GM19395 (cell line): ENCODE results near the gene HMCN1.
A peak's percentile ranks its signal among the peaks of the same experiment; 100 is the strongest.
"Not testable (repeated sequence)": the region's sequence is repeated elsewhere in the genome, so short reads cannot be mapped to it uniquely, and the experiment has no call there.

ENCODE experiments used
- ATAC-seq: cut with Tn5 transposase; IDR thresholded peaks from one replicate; pipeline ENCODE4 v1.9.1; 2021; ENCODE audit warnings: mild to moderate bottlenecking, moderate library complexity; ENCODE audit not compliant: unreplicated experiment

Gene HMCN1

DNA sequence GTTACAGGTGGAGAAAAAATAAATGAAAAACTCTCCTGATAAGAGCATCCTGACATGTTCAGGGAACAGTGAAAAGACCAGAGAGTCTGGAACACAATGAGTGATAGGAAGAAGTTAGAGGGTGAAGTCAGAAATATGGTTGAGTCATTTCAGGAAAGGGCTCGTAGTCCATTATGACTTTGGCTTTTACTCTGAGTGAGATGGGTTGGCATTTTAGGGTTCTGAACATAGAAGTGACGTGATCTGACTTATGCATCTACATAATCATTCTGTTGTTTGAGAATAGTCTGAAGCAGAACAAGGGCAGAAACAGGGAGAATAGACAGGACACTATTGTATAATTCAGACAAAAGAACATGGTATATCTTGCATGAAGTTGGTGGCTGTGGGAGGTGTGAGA lies 5.8 kb downstream of the HMCN1 start:
- ATAC-seq = peak; percentile 77

- no peak for ATAC-seq
These were observed 7.4 kb downstream of the HMCN1 start for GRCh38 chr1:185741551-185741950.

DNA sequence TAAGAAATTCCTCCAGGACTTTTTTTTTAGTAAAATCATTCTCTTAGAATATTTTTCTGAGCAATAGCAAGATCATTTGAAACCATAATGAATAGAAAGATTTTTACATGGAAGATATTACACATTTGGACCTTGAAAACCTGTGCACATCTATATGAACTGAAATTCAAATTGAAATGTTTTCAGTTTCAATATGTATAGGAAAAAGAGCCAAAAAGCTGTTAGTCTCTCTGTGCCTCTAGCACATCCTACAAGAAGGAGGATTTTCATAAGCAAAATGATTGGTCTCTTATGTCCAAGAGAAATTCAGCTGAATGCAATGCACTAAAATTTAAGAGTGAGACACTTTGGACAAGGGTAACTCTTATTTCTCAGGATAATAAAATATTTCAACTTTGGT lies 8.2 kb downstream of the HMCN1 start:
- no peak for ATAC-seq

DNA sequence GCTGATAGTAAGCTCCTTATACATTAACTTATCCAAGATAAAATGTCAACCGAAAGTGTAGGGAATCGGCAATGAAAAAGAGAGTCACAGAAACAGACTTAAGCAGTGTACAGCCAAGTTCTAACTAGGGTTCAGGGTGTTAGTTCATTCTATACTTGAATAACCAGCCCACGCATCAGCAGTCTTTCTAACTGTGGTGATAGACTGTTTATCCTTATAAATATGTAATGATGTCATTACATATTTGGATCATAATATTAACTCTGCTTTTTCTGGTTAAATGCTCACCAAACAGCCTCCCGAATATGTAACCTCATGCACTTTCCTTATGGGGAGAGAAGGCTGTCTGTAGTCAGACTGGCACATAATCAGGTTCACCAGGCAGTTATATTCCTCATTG lies 11.0 kb downstream of the HMCN1 start:
- ATAC-seq = no peak

- no peak for ATAC-seq
These were observed 24.9 kb downstream of the HMCN1 start for GRCh38 chr1:185759061-185759460.

- ATAC-seq = no peak
These were observed 27.6 kb downstream of the HMCN1 start for GRCh38 chr1:185761841-185762240.

DNA sequence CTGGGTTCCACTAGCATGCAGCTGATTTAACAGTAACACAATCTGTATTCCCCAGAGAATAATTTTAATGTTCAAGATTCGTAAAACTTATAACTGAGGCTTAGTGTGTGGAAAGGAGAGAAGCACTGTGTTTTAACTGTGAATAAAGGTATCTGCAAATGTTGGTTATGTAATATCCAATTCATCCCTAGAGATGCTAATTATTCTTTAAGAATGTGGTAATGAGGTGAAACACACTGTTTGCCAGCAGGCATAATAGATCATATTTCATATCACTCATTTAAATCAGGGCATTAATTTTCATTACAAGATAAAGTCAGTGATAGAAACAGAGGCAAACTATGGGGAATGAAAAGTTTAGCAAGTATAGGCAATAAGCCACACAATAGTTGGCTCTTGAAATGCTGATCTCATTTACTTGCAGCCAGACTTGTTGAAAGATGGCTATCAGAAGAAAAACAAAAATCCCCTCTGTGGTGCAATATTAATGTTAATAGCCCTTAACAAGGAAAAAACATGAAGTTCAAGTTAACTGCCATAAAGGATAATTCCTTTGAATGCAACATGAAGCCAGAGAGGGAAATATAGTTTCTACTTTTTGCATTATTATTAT lies 33.4 kb downstream of the HMCN1 start:
- ATAC-seq = no peak

DNA sequence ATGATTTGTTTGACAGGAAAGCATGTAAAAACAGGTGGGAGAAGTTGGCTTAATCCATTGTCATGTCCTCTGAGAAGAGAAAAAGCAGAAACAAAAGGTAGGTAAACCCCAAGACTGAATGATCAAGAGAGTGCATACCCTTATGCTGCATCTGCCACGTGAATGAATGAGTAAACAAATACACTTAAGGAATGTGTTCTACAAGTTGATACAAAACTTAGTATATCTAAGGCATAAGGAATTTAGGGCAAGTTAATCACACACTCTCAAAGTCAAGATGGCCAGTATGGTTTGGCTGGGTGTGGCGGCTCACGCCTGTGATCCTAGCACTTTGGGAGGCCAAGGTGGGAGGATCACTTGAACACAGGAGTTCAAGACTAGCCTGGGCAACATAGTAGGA lies 34.2 kb downstream of the HMCN1 start:
- ATAC-seq = no peak

DNA sequence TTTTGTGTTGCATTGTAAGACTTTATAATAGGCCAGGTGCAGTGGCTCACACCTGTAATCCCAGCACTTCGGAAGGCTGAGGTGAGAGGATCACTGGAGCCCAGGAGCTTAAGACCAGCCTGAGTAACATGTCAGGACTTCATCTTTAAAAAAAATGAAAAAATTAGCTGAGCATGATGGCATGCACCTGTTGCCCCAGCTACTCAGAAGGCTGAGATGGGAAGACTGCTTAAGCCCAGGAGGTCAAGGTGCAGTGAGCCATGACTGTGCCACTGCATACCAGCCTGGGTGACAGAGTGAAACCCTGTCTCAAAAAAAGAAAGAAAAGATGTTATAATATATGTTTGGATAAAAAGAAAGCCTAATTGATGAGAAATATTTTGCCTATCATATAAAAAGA lies 34.9 kb downstream of the HMCN1 start:
- ATAC-seq = no peak

DNA sequence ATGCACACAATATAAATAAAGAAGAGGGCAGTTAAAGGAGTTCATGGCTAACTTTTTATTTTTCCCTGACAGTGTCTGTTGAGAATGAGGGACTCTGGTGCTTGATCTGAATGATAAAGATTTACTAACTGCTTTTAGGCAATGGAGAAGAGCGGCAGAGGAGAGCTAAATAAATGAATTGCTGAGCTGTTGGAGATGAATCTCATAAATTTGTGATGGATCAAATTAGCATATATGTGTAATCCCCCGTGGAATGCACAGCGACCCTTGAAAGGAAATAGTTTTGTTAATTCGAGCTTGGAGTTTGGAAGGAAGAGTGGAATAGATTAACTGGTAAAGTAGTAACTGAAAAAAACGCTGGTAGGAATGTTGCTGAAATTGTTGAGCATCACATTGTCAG lies 40.2 kb downstream of the HMCN1 start:
- ATAC-seq = no peak

GRCh38 chr1:185775501-185775900 lies 41.3 kb downstream of the HMCN1 start:
- ATAC-seq = no peak

DNA sequence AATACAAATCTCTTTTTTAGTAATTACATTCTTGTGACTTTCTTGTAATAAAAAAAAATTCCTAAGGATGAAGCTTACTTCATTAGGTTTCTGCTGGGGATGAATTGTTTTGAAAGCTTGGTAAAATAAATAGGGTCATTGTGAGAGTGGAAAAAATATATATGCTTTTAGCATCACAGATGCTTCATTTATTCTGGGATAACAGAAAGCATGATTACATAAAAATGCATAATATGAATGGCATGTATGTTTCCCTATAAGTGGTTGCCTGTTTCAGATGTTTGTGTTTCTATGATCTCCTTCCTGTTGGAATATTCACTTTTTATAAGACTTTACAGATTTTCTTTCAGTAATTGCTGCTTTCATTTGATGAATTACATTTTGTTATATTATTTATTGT lies 42.3 kb downstream of the HMCN1 start:
- ATAC-seq = no peak

DNA sequence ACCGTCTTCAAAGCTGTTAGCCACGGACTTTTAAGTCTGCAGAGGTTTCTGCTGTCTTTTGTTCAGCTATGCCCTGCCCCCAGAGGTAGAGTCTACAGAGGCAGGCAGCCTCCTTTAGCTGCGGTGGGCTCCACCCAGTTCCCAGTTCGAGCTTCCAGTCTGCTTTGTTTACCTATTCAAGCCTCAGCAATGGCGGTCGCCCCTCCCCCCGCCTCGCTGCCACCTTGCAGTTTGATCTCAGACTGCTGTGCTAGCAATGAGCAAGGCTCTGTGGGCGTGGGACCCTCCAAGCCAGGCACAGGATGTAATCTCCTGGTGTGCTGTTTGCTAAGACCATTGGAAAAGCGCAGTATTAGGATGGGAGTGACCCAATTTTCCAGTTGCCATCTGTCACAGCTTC lies 49.7 kb downstream of the HMCN1 start:
- not testable (repeated sequence) for ATAC-seq

DNA sequence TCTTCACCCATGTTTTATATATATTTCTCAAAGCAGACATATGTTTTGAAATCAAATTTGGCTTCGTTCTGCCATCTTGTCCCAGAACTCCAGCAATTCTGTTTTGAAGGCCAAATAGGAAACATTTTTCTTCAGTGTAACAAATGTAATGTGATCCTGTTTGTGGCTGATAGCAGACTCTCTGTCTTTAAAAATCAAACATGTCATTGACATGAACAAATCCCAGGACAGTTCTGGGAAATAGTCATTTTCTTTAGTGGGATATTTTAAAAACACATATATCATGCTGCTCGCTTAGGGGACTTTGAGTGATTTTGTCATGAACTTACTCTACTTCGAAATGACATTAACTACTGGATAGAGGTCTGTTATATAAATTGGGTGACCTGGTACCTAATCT lies 51.4 kb downstream of the HMCN1 start:
- no peak for ATAC-seq

DNA sequence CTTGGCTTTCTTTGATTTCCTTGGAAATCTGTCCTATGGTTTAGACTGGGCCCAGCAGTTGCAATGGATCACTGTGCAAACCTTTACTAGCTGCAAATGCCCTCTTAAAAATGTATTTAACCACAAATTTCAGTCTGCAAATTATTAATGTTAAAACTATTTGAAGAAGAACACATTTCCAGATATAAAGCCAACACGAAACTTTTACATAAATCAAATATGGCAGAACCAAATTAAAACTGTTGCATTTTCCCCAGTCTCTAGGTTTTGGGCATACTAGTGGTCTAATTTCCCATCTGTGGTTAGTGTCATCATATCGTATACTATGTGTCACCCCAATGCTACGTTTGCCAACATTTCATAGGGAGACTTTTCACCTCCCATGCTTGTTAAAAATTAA lies 52.3 kb downstream of the HMCN1 start:
- no peak for ATAC-seq

DNA sequence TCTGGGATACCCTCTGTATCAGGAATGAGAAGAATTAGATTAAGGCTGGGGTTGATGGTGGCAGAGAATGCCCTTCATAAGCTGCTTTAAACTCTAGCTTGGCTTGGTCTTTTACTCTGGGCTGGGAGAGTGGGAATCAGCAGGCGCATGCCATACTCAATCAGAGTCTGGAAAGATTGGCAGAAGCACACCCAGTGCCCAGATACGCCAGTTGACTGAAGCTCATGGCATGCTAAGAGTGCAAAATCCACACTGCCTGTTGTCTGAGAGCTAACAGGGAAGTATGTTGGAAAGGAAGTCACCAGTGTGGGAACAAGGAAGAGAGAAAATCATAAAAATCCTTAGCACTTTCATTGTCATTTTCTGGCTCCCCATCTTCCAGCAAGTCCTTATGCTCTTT lies 53.0 kb downstream of the HMCN1 start:
- ATAC-seq = no peak

GRCh38 chr1:185788386-185788785 lies 54.2 kb downstream of the HMCN1 start:
- ATAC-seq = no peak

GRCh38 chr1:185789501-185790193 lies 55.5 kb downstream of the HMCN1 start:
- no peak for ATAC-seq

GRCh38 chr1:185790194-185790735 lies 56.1 kb downstream of the HMCN1 start:
- ATAC-seq = no peak

- no peak for ATAC-seq
These were observed 57.8 kb downstream of the HMCN1 start for GRCh38 chr1:185792040-185792439.

DNA sequence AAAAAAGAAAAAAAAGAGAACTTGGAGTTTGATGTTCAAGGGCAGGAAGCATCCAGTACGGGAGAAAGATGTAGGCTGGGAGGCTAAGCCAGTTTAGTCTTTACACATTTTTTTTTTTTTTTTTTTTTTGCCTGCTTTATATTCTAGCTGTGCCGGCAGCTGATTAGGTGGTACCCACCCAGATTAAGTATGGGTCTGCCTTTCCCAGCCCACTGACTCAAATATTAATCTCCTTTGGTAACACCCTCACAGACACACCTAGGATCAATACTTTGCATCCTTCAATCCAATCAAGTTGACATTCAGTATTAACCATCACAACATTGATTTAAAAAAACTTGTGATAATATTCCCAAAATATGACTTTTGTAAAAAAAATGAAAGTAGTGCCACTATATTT lies 60.3 kb downstream of the HMCN1 start:
- ATAC-seq = not testable (repeated sequence)

DNA sequence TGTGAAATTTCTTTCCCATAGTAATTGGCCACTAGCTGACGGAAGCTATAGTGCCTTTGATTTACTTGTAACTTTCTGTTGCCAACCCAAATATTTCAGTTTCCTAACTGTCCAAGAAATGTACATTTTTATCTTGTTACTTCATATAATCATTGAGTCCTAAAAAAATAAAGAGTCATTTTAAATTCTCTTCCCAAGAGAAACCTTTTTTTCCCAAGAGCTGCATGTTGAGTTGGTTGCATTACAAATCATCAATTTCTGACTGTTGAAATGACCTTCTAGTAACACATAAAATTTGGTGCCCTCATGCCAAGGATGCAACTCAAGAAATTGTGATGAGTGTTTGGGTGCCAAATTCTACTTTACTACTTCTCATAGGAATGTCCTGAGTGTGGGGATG lies 61.0 kb downstream of the HMCN1 start:
- no peak for ATAC-seq

DNA sequence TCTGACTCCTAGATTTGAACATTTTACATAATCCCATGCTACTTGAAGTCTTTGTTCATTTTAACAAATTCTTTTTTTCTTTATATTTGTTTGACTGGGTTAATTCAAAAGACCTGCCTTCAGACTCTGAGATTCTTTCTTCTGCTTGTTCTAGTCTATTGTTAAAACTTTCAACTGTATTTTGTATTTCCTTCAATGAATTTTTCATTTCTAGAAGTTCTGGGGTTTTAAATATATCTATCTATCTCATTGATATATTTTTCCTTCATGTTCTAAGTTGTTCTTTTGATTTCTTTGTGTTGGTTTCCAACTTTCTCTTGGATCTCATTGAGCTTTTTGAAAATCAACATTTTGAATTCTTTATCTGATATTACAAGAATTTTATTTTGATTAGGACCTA lies 64.3 kb downstream of the HMCN1 start:
- ATAC-seq = no peak
